Chondrocyte (in vitro differentiated cells): ENCODE measurements around the gene HLA-DMB. TPM values are rescaled to one million over a fixed set of nuclear protein-coding genes. Genes with fewer than 3 reads are reported as not detected.

Source experiments
- DNase-seq: peaks from one replicate; pipeline ENCODE4 v3.0.0; 2021; ENCODE audit warnings: mixed read lengths, low spot score
- H3K27ac Mint-ChIP-seq: one replicate; pipeline ENCODE4 v1.8.0; 2021; ENCODE audit warnings: mild to moderate bottlenecking, moderate library complexity, mixed read lengths; ENCODE audit not compliant: unreplicated experiment
- H3K27me3 Mint-ChIP-seq: 2 replicates; pipeline ENCODE4 v1.8.0; 2021; ENCODE audit warnings: low read depth, mixed read lengths
- H3K36me3 Mint-ChIP-seq: 2 replicates; pipeline ENCODE4 v1.8.0; 2021; ENCODE audit warnings: low read depth, mixed read lengths
- H3K4me1 Mint-ChIP-seq: 2 replicates; pipeline ENCODE4 v1.8.0; 2021; ENCODE audit warnings: low read depth, mild to moderate bottlenecking, mixed read lengths
- H3K4me3 Mint-ChIP-seq: one replicate; pipeline ENCODE4 v1.8.0; 2021; ENCODE audit warnings: mild to moderate bottlenecking, moderate library complexity, mixed read lengths; ENCODE audit not compliant: unreplicated experiment
- H3K9me3 Mint-ChIP-seq: 2 replicates; pipeline ENCODE4 v1.8.0; 2021; ENCODE audit warnings: low read depth, mixed read lengths
- CTCF ChIP-seq: fragments of 200-600 bp; sonication (generic); IDR thresholded peaks from 2 replicates; pipeline ENCODE4 v1.5.0; 2021; ENCODE audit warnings: antibody characterized with exemption, mild to moderate bottlenecking, moderate library complexity
- total RNA-seq: library from RNA; stranded (reverse); gene quantifications from 3 replicates; pipeline ENCODE4 v1.2.1, GENCODE V29; 2021

The HLA-DMB gene
- total RNA-seq, 1 donor from 2014 or later, result not detected

GRCh38 chr6:32932132-32932868, 8.5 kb downstream of the HLA-DMB start:
- no peaks in the 10 kb centered on the region for H3K4me1 Mint-ChIP-seq
- no peaks in the 10 kb centered on the region for H3K9me3 Mint-ChIP-seq
- no peak overlapping the region for H3K4me3 Mint-ChIP-seq
- H3K27ac Mint-ChIP-seq, result no peak overlapping the region
- DNase-seq, result no peak
- peaks cover 60% of the 10 kb centered on the region for H3K27me3 Mint-ChIP-seq
- no peaks in the 10 kb centered on the region for H3K36me3 Mint-ChIP-seq
- no peak for TF ChIP-seq CTCF

GRCh38 chr6:32931211-32931610, 9.6 kb downstream of the HLA-DMB start:
- Mint-ChIP-seq H3K9me3 (no peaks in the 10 kb centered on the region), H3K36me3 (no peaks in the 10 kb centered on the region), H3K4me1 (no peaks in the 10 kb centered on the region), H3K27ac (no peak overlapping the region), H3K27me3 (peaks cover 56% of the 10 kb centered on the region), H3K4me3 (no peak overlapping the region)
- DNase-seq, result no peak
- TF ChIP-seq CTCF, result no peak

GRCh38 chr6:32922083-32922482, 18.7 kb downstream of the HLA-DMB start:
- H3K4me3 Mint-ChIP-seq, result no peak overlapping the region
- TF ChIP-seq CTCF, result no peak
- H3K4me1 Mint-ChIP-seq, result no peaks in the 10 kb centered on the region
- no peak for DNase-seq
- H3K27me3 Mint-ChIP-seq, result peaks cover 35% of the 10 kb centered on the region
- no peaks in the 10 kb centered on the region for H3K9me3 Mint-ChIP-seq
- no peak overlapping the region for H3K27ac Mint-ChIP-seq
- no peaks in the 10 kb centered on the region for H3K36me3 Mint-ChIP-seq

- Mint-ChIP-seq H3K27me3 (peaks cover 41% of the 10 kb centered on the region), H3K9me3 (no peaks in the 10 kb centered on the region), H3K27ac (no peak overlapping the region), H3K36me3 (no peaks in the 10 kb centered on the region), H3K4me1 (no peaks in the 10 kb centered on the region), H3K4me3 (no peak overlapping the region)
- no peak for DNase-seq
- no peak for TF ChIP-seq CTCF
Measured at GRCh38 chr6:32920715-32921114, 20.1 kb downstream of the HLA-DMB start.

GRCh38 chr6:32912951-32913350, 27.9 kb downstream of the HLA-DMB start:
- DNase-seq, result no peak
- Mint-ChIP-seq H3K9me3 (no peaks in the 10 kb centered on the region), H3K27me3 (peaks cover 33% of the 10 kb centered on the region), H3K36me3 (peaks cover 1% of the 10 kb centered on the region), H3K4me1 (no peaks in the 10 kb centered on the region), H3K4me3 (no peak overlapping the region), H3K27ac (no peak overlapping the region)
- TF ChIP-seq CTCF, result no peak
